Osteoblast (primary cell): ENCODE results near the gene TCF25. TPM values are rescaled to one million over a fixed set of nuclear protein-coding genes. Genes with fewer than 3 reads are reported as not detected.

Experiments
- DNase-seq: peaks from one replicate; pipeline ENCODE4 v3.0.0; 2011; ENCODE audit warnings: low spot score, mixed read lengths; ENCODE audit not compliant: insufficient read length; ENCODE audit errors: missing footprints
- H2AFZ ChIP-seq: 2 replicates; pipeline ENCODE4 v1.6.0; 2011; ENCODE audit warnings: mild to moderate bottlenecking, low read length
- H3K27ac ChIP-seq: 2 replicates; pipeline ENCODE4 v1.5.1; 2011; ENCODE audit warnings: mild to moderate bottlenecking, low read depth, low read length, moderate library complexity
- H3K27me3 ChIP-seq: 2 replicates; pipeline ENCODE4 v1.6.0; 2012; ENCODE audit warnings: mild to moderate bottlenecking, control low read depth, inconsistent platforms, low read length, moderate library complexity; ENCODE audit not compliant: insufficient read depth
- H3K36me3 ChIP-seq: 2 replicates; pipeline ENCODE4 v1.5.1; 2011; ENCODE audit warnings: mild to moderate bottlenecking, low read length, control low read depth, moderate library complexity; ENCODE audit not compliant: insufficient read depth
- H3K4me1 ChIP-seq: 2 replicates; pipeline ENCODE4 v1.5.1; 2011; ENCODE audit warnings: mild to moderate bottlenecking, low read length, control low read depth, moderate library complexity; ENCODE audit not compliant: insufficient read depth
- H3K4me2 ChIP-seq: 2 replicates; pipeline ENCODE4 v1.6.0; 2011; ENCODE audit warnings: mild to moderate bottlenecking, low read length; ENCODE audit not compliant: insufficient read depth
- H3K4me3 ChIP-seq: fragments of 200-600 bp; sonication (generic); 3 replicates; pipeline ENCODE4 v1.5.1; 2012; ENCODE audit warnings: mild to moderate bottlenecking, low read length, inconsistent platforms; ENCODE audit not compliant: insufficient read depth
- H3K79me2 ChIP-seq: 2 replicates; pipeline ENCODE4 v1.6.0; 2012; ENCODE audit warnings: mild to moderate bottlenecking, low read length, control low read depth, inconsistent platforms; ENCODE audit not compliant: insufficient read depth
- H3K9me3 ChIP-seq: 2 replicates; pipeline ENCODE4 v1.5.1; 2011; ENCODE audit warnings: low read depth, low read length, control low read depth
- H4K20me1 ChIP-seq: 2 replicates; pipeline ENCODE4 v1.6.0; 2012; ENCODE audit warnings: mild to moderate bottlenecking, low read length, control low read depth; ENCODE audit not compliant: insufficient read depth
- CTCF ChIP-seq: IDR thresholded peaks from 2 replicates; pipeline ENCODE4 v1.5.1; 2011; ENCODE audit warnings: mild to moderate bottlenecking, low read depth, low read length, moderate library complexity; ENCODE audit errors: extremely low read depth
- total RNA-seq: library from RNA; depleted of rRNA; stranded (reverse); fragments of >200 nt; gene quantifications from 2 replicates; pipeline ENCODE4 v1.2.3, GENCODE V29; 2012

TCF25 gene
- total RNA-seq, 1 donor, result 230 TPM

GRCh38 chr16:89936981-89937380, 63.6 kb downstream of the TCF25 start:
- no peak for TF ChIP-seq CTCF
- Histone ChIP-seq H3K4me2 (no peak overlapping the region), H3K79me2 (peaks cover 1% of the 10 kb centered on the region), H4K20me1 (peaks cover 25% of the 10 kb centered on the region), H3K27me3 (no peaks in the 10 kb centered on the region), H3K4me3 (no peak overlapping the region), H3K4me1 (no peaks in the 10 kb centered on the region), H3K36me3 (peaks cover 34% of the 10 kb centered on the region), H3K9me3 (no peaks in the 10 kb centered on the region), H3K27ac (no peak overlapping the region), H2AFZ (no peak overlapping the region)
- peak; percentile 51 for DNase-seq

DNA sequence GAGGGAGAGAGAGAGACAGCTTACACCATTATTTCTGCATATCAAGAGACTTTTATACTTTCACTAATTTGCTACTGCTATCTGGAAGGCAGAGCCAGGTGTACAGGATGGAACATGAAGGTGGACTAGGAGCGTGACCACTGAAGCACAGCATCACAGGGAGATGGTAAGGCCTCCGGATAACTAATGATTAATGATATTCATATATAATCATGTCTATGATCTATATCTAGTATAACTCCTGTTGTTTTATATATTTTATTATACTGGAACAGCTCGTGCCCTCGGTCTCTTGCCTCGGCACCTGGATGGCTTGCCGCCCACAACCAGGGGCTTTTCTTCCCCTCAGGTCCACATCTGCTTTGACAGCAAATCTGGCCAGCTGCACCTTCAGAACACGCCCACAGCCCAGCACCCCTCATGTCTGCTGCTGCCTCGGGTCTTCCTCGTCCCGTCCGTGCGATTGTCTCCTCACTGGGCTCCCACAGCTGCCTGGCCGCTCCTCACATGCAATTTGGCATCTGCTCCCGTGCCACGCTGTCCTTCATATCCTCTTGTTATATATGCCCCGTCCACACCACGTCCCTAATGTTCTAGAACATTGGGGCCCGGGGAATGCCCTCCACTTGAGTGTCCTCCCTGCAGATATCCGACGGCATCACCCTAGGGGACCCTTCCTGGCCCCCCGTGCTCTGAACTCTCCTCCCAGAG, 64.9 kb downstream of the TCF25 start:
- H3K79me2 ChIP-seq, result no peaks in the 10 kb centered on the region
- peaks cover 21% of the 10 kb centered on the region for H3K36me3 ChIP-seq
- no peak overlapping the region for H3K27ac ChIP-seq
- no peaks in the 10 kb centered on the region for H3K27me3 ChIP-seq
- no peak overlapping the region for H2AFZ ChIP-seq
- no peak for TF ChIP-seq CTCF
- no peaks in the 10 kb centered on the region for H3K4me1 ChIP-seq
- H3K4me3 ChIP-seq, result no peak overlapping the region
- no peak overlapping the region for H3K4me2 ChIP-seq
- no peaks in the 10 kb centered on the region for H3K9me3 ChIP-seq
- peaks cover 13% of the 10 kb centered on the region for H4K20me1 ChIP-seq
- peak; percentile 54 for DNase-seq

DNA sequence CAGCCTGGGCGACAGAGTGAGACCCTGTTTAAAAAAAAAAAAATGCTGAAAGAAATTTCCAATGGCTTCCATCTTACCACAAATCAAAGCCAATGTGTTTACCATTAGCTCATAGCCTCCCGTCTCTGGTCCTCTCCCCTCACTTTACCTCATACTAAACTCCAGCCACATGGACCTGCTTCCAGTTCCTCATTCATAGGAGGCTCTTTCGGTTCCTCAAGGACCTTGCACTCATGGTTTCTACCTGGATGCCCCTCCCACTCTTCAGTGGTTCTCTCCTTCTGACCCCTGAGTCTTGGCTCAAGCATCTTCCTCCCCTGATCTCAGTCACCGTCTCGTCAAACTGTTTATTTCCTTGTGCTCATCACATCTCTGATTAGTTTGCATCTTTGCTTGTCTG, 71.4 kb downstream of the TCF25 start:
- H3K79me2 ChIP-seq, result peaks cover 8% of the 10 kb centered on the region
- H3K4me1 ChIP-seq, result peaks cover 10% of the 10 kb centered on the region
- no peak overlapping the region for H3K27ac ChIP-seq
- H4K20me1 ChIP-seq, result no peaks in the 10 kb centered on the region
- TF ChIP-seq CTCF, result no peak
- no peak overlapping the region for H3K4me2 ChIP-seq
- H2AFZ ChIP-seq, result no peak overlapping the region
- H3K27me3 ChIP-seq, result no peaks in the 10 kb centered on the region
- H3K4me3 ChIP-seq, result no peak overlapping the region
- no peaks in the 10 kb centered on the region for H3K9me3 ChIP-seq
- no peaks in the 10 kb centered on the region for H3K36me3 ChIP-seq
- peak; percentile 42 for DNase-seq

GRCh38 chr16:89945654-89946053, 72.3 kb downstream of the TCF25 start:
- Histone ChIP-seq H3K4me3 (no peak overlapping the region), H3K27ac (no peak overlapping the region), H2AFZ (no peak overlapping the region), H3K27me3 (no peaks in the 10 kb centered on the region), H3K9me3 (no peaks in the 10 kb centered on the region), H3K36me3 (no peaks in the 10 kb centered on the region), H3K4me1 (peaks cover 10% of the 10 kb centered on the region), H3K79me2 (peaks cover 15% of the 10 kb centered on the region), H4K20me1 (no peaks in the 10 kb centered on the region), H3K4me2 (no peak overlapping the region)
- no peak for DNase-seq
- TF ChIP-seq CTCF, result no peak
